GM12864 (cell line): Measurements from ENCODE around the gene ZNF630.
"Not testable (repeated sequence)": the region's sequence is repeated elsewhere in the genome, so short reads cannot be mapped to it uniquely, and the experiment has no call there.

Source experiments
- DNase-seq: peaks from one replicate; pipeline ENCODE4 v3.0.0-alpha.2; 2011; ENCODE audit warnings: low read depth
- H3K4me3 ChIP-seq: 2 replicates; pipeline ENCODE4 v1.5.1; 2011; ENCODE audit warnings: mild to moderate bottlenecking, low read depth, low read length, control low read depth
- CTCF ChIP-seq: IDR thresholded peaks from 2 replicates; pipeline ENCODE4 v1.5.1; 2011; ENCODE audit warnings: low read depth, mild to moderate bottlenecking, moderate library complexity, low read length, control low read depth, inconsistent platforms; ENCODE audit errors: missing control alignments

The ZNF630 gene

GRCh38 chrX:48059296-48059639 is 12.2 kb downstream of the ZNF630 start:
- H3K4me3 ChIP-seq, result no peak overlapping the region
- DNase-seq, result no peak
- TF ChIP-seq CTCF, result no peak

GRCh38 chrX:48058621-48059295 is 12.7 kb downstream of the ZNF630 start:
- TF ChIP-seq CTCF, result no peak
- no peak for DNase-seq
- H3K4me3 ChIP-seq, result no peak overlapping the region

GRCh38 chrX:48046846-48047245 is 24.6 kb downstream of the ZNF630 start:
- TF ChIP-seq CTCF, result no peak
- no peak for DNase-seq

GRCh38 chrX:48045410-48046311 is 25.8 kb downstream of the ZNF630 start:
- DNase-seq, result no peak
- H3K4me3 ChIP-seq, result no peak overlapping the region
- no peak for TF ChIP-seq CTCF

More at GRCh38 chrX:48046846-48047245, 24.6 kb downstream of the ZNF630 start:
- H3K4me3 ChIP-seq, result no peak overlapping the region

GRCh38 chrX:48043056-48043455 is 28.4 kb downstream of the ZNF630 start:
- H3K4me3 ChIP-seq, result no peak overlapping the region
- DNase-seq, result no peak
- TF ChIP-seq CTCF, result no peak

GRCh38 chrX:48035891-48036290 is 35.5 kb downstream of the ZNF630 start:
- no peak for TF ChIP-seq CTCF
- DNase-seq, result no peak
- no peak overlapping the region for H3K4me3 ChIP-seq

GRCh38 chrX:48030641-48031173 is 40.7 kb downstream of the ZNF630 start:
- H3K4me3 ChIP-seq, DNase-seq: not testable (repeated sequence)
